DMS 273 (cell line): Measurements from ENCODE around the gene SGMS1.
A peak's percentile ranks its signal among the peaks of the same experiment; 100 is the strongest.
"Not testable (repeated sequence)": the region's sequence is repeated elsewhere in the genome, so short reads cannot be mapped to it uniquely, and the experiment has no call there.

ENCODE experiments used
- DNase-seq: peaks from one replicate; lab custom pipeline; 2025; ENCODE audit not compliant: unreplicated experiment; lab: John Stamatoyannopoulos, UW

Gene SGMS1

DNA sequence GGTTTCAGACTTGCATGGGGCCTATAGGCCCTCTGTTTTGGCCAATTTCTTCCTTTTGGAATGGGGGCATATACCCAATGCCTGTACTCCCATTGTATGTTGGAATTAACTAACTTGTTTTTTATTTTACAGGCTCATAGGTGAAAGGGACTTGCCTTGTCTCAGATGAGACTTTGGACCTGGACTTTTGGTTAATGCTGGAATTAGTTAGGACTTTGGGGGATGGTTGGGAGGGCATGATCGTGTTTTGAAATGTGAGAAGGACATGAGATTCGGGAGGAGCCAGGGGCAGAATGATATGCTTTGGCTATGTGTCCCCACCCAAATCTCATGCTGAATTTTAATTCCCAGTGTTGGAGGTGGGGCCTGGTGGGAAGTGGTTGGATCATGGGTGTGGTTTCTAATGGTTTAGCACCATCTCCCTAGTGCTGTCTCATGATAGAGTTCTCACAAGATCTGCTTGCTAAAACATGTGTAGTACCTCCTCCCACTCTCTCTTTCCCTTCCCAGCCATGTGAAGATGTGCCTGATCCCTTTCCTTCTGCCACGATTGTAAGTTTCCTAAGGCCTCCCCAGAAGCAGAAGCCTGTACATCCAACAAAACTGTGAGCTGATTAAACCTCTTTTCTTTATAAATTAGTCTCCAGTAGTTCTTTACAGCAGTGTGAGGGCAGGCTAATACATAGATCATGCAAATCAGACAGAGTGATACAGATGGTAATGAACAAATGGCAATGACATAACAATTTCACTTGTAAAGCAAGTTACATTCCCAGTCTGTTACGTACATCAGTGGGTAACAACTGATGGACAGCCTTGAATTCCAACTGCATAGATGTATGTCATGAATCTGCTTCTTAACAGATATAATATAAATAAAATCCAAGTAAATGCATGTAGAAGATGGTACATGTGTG is 146.2 kb downstream of the SGMS1 start:
- DNase-seq = no peak

DNA sequence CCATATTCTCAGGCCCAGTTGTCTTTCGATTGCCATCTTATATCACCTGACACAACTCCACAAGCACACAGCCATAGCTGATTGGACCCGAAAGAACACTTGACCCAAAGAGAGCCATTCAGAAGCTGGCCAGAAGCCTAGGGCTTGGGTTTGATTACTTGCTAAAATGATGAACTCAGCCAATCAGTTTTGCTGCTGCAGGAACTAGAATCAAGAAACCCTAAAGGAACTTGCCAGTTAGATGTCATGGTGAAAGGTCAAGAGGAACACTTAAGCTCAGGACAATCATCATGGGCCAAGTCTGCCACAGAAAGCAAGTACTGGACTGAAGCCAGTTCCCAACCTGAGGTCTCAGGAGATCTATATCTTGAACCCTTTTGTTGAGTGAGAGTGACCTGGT is 150.0 kb downstream of the SGMS1 start:
- no peak for DNase-seq

- no peak for DNase-seq
Measured at GRCh38 chr10:50472914-50473313, 150.8 kb downstream of the SGMS1 start.

DNA sequence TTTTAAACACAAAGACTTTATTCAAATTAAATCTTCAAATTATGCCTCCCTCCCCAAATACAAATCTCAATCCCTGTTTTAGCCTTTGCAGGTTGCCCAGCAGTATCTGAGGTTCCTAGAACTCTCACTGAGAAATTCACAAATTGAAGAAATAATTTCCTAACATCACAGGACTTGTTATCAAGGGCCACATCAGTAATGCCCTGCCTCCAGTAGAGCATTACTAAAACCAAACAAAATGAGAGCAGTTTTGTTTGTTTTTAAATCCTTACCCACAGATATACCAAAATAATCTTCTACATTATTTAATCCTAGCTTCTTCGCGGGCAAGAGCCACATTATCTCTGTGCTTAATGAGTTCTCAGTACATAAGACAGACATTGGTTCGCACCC is 152.2 kb downstream of the SGMS1 start:
- no peak for DNase-seq

DNA sequence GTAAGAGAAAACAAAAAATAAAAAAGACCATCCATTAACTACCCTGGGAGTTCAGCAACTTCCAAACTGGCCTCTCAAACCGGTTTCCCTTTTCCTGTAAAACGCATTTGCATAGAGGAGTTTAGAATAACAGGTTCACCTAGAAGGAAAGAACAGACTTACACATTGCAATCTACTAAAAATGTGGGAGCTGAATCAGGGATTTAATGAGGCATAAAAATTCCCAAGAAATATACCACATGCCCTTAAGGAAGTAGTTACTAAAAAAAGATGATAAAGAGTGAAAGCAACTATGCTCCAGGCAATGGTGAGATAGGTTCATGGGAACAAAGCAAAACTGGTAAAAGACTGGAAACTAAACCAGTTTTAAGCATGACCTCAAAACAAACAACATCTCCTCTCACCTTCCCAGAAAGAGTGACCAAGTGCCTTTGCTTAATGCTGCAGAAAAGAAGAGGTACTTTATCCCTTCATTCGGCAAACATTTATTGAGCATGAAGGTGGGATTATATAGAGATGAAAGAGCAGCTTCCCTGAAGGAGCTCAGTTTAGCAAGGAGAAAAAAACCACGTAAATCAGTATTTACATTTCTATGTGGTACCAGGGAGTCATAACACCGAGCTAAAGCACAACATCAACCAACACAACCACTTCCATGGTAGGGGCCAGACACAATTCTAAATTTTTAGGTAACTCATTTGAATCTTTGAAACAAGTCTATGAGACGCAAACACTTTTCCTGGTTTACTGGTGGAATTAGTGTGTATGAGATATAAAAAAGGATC is 152.8 kb downstream of the SGMS1 start:
- no peak for DNase-seq

- peak; percentile 1 for DNase-seq
Measured at GRCh38 chr10:50470345-50470744, 153.4 kb downstream of the SGMS1 start.

GRCh38 chr10:50469778-50470193 is 154.0 kb downstream of the SGMS1 start:
- no peak for DNase-seq

DNA sequence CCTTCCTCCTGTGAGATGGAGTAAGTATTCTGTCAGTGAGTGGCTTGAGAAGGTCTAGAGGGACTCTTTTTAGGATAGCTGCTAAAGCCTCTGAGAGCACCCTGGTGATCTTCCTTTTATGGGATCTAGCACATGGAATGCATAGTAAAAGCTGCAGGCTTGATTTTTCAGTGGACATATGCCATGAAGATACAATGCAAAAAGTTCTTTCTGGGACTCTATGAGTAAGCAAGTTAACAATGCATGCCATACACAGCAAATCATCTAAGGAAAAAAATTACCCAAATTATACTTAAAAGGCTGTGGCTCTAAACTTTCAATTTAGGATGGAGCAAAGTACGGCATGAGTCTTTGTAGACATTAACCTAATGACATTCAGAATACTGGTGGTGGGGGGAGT is 154.5 kb downstream of the SGMS1 start:
- no peak for DNase-seq

DNA sequence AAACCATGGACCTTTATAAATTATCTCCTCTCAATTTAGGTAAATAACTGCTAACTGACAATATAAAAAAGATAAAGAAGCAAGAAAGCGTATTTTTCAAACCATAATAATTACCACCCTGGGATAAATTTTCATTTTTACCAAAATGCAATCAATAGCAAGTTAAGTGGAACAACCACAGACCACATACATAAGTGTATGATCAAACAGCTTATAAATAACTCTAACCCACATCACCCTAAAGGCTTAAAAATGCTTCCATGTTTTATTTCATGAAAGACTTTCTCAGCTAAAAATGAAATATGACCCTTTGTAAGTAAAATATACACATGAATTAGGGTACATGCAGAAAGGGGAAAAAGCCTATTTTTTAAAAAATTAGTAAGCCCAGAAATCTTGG is 156.5 kb downstream of the SGMS1 start:
- no peak for DNase-seq

DNA sequence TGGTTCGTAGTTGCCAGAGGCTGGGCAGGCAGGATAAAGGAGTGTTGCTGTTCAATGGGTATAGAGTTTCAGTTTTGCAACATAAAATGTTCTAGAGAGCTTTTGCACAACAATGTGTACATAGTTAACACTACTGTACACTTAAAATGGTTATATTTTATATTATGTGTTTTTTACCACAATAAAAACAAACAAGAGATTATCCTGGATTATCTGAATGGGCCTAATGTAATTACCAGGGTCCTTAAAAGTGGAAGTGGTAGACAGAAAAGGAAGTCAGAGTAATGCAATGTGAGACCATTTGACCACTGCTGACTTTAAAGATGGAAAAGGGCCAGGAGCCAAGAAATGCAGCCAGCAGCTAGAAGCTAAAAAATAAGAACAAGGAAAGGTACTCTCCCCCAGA is 159.7 kb downstream of the SGMS1 start:
- DNase-seq = no peak

DNA sequence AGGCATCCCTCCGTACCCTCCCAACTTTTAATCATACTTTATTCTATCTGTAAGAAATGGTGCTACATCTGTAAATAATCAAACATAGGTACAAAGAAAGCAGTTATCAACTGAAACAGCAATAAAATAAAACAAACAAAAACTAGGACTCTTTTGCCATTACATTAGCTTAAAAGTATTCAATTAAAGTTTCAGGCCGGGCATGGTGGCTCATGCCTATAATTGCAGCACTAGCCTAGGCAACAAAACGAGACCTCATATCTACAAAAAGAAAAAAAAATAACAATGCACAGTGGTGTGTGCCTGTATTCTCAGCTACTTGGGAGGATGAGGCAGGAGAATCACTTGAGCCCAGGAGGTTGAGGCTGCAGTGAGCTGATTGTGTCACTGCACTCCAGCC is 161.9 kb downstream of the SGMS1 start:
- DNase-seq = no peak

GRCh38 chr10:50461123-50461522 is 162.6 kb downstream of the SGMS1 start:
- no peak for DNase-seq

DNA sequence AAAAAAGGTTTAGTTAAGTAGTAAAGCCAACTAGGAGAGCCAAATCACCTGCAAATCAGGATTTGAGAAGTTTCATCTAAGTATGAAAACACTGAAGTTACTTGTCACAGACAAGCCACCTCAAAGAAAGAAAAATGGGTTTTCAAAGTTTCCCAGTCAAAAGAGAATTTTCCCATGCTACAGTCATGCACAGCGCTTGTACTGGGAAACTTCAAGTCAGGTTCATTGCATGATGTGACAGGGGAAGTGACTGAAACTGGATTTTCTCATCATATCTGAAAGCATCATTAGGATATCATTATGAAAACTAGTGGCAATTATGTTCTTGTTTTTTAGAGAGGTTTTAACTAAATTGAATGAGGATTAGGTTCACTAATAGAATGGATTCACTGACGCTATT is 167.0 kb downstream of the SGMS1 start:
- DNase-seq = no peak

- no peak for DNase-seq
Measured at GRCh38 chr10:50453940-50454339, 169.8 kb downstream of the SGMS1 start.

- DNase-seq = no peak
Measured at GRCh38 chr10:50452603-50453002, 171.2 kb downstream of the SGMS1 start.

DNA sequence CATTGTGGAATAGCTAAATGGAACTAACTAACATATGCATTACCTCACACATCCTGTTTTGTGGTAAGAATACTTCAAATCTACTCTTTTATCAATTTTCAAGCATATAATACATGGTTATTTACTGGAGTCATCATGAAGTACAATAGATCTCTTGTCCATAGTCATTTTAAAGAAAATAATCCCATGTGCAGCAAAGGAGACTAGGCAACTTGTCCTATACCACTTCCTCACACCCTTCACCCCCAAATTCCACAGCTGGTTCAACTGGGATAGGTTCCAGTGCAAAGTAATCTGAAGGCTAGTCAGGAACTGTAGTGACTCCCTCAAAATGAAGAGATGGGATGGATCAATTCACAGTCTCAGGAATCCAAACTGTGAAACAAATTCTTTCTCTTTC is 176.1 kb downstream of the SGMS1 start:
- DNase-seq = no peak

DNA sequence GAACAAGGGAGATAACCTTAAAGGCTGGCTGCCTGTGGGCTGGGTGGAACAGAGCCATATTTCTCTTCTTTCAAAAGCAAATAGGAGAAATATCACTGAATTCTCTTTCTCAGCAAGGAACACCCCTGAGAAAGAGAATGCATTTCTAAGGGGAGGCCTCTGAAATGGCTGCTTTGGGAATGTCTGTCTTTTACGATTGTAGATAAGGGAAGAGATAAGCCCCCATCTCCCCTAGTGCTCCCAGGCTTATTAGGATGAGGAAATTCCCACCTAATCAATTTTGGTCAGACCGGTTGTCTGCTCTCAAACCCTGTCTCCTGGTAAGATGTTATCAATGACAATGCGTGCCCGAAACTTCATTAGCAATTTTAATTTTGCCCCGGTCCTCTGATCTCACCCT is 178.0 kb downstream of the SGMS1 start:
- DNase-seq = not testable (repeated sequence)

- DNase-seq = no peak
Measured at GRCh38 chr10:50440489-50440888, 183.3 kb downstream of the SGMS1 start.

DNA sequence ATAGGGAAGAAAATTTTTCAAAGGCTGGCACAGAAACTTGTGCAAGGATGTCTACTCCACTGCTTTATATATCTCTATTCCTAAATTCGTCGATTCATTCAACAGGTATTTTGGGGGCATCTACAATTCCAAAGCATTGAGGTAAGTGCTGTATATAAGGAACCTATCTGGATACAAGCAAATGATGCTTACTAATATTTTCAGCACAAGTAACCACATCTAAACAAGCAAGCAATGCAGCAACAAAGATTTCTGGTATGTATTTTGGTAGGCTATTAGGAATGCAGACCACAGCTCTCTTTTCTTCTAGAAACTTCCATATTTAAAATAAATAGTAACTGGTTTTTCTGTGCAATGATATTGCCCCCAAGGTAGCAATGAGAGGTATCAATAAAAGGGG is 183.9 kb downstream of the SGMS1 start:
- DNase-seq = no peak

- no peak for DNase-seq
Measured at GRCh38 chr10:50439187-50439586, 184.6 kb downstream of the SGMS1 start.

GRCh38 chr10:50438049-50438936 is 185.5 kb downstream of the SGMS1 start:
- no peak for DNase-seq
